Measurements from ENCODE around the gene FADS1. TPM values are rescaled to one million over a fixed set of nuclear protein-coding genes. Genes with fewer than 3 reads are reported as not detected.

The FADS1 gene
- total and polyA plus RNA-seq, 2 of the 13 experiments (the other 11 are each of a cell fraction or from before 2014, with no cell fraction given), result 91.8 to 108 TPM

- TF ChIP-seq, protein P1, sequence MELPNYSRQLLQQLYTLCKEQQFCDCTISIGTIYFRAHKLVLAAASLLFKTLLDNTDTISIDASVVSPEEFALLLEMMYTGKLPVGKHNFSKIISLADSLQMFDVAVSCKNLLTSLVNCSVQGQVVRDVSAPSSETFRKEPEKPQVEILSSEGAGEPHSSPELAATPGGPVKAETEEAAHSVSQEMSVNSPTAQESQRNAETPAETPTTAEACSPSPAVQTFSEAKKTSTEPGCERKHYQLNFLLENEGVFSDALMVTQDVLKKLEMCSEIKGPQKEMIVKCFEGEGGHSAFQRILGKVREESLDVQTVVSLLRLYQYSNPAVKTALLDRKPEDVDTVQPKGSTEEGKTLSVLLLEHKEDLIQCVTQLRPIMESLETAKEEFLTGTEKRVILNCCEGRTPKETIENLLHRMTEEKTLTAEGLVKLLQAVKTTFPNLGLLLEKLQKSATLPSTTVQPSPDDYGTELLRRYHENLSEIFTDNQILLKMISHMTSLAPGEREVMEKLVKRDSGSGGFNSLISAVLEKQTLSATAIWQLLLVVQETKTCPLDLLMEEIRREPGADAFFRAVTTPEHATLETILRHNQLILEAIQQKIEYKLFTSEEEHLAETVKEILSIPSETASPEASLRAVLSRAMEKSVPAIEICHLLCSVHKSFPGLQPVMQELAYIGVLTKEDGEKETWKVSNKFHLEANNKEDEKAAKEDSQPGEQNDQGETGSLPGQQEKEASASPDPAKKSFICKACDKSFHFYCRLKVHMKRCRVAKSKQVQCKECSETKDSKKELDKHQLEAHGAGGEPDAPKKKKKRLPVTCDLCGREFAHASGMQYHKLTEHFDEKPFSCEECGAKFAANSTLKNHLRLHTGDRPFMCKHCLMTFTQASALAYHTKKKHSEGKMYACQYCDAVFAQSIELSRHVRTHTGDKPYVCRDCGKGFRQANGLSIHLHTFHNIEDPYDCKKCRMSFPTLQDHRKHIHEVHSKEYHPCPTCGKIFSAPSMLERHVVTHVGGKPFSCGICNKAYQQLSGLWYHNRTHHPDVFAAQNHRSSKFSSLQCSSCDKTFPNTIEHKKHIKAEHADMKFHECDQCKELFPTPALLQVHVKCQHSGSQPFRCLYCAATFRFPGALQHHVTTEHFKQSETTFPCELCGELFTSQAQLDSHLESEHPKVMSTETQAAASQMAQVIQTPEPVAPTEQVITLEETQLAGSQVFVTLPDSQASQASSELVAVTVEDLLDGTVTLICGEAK (IDR thresholded peaks at IDR 0.05), result no peak
- TF ChIP-seq, protein P1 (CRISPR knock-in tag; IDR thresholded peaks at IDR 0.05), result peak; percentile 3; the same call in 1 of the 2 replicates
- no peak for TF ChIP-seq EP300 (IDR thresholded peaks at IDR 0.05; ENCODE audit: low read depth in 2 of 2, low read length in 2 of 2)
- TF ChIP-seq EP300 (CRISPR knock-in tag; IDR thresholded peaks at IDR 0.05; ENCODE audit: borderline replicate concordance), result no peak
- no peak for TF ChIP-seq CHD4 (IDR thresholded peaks at IDR 0.05; ENCODE audit: borderline replicate concordance, low read length)
- no peak for TF ChIP-seq SKIL (CRISPR knock-in tag; IDR thresholded peaks at IDR 0.05; ENCODE audit: borderline replicate concordance)
- TF ChIP-seq MAF1 (CRISPR knock-in tag; IDR thresholded peaks at IDR 0.05; ENCODE audit: borderline replicate concordance), result 0 out of 2 replicates have a peak, but pooled peaks have one; percentile 13
- no peak for TF ChIP-seq CCDC6 (CRISPR knock-in tag; IDR thresholded peaks at IDR 0.05)
- TF ChIP-seq ZSCAN9 (CRISPR knock-in tag; IDR thresholded peaks at IDR 0.05; ENCODE audit: borderline replicate concordance), result no peak
- no peak for TF ChIP-seq CBX2 (IDR thresholded peaks at IDR 0.05; ENCODE audit: low read depth, low read length)
- TF ChIP-seq CBX2 (CRISPR knock-in tag; IDR thresholded peaks at IDR 0.05; ENCODE audit: low read depth), result no peak
- TF ChIP-seq ZNF276 (CRISPR knock-in tag; IDR thresholded peaks at IDR 0.05; ENCODE audit: low read depth), result 0 out of 2 replicates have a peak, but pooled peaks have one; percentile 4
- 0 out of 2 replicates have a peak, but pooled peaks have one; percentile 39 for TF ChIP-seq ZNF549 (CRISPR knock-in tag; IDR thresholded peaks at IDR 0.05)
- no peak for TF ChIP-seq TFDP1 (CRISPR knock-in tag; IDR thresholded peaks at IDR 0.05; ENCODE audit: borderline replicate concordance)
- no peak for TF ChIP-seq TCF7 (IDR thresholded peaks at IDR 0.05; ENCODE audit: low read depth)
Observed at GRCh38 chr11:61793083-61793828, 23.5 kb downstream of the FADS1 start (continued).

Measured in HepG2 (cell line).